Epithelial cell of esophagus (primary cell): ENCODE measurements around the gene RNF130.
"Not testable (repeated sequence)": the region's sequence is repeated elsewhere in the genome, so short reads cannot be mapped to it uniquely, and the experiment has no call there.

ENCODE experiments used
- DNase-seq: peaks from one replicate; pipeline ENCODE4 v3.0.0; 2010; ENCODE audit warnings: low read depth
- H3K4me3 ChIP-seq: 2 replicates; pipeline ENCODE4 v1.5.1; 2011; ENCODE audit warnings: mild to moderate bottlenecking, low read length, control low read depth
- TF ChIP-seq, protein P1 (sequence below): IDR thresholded peaks from 2 replicates; pipeline ENCODE4 v1.5.1; 2011; ENCODE audit warnings: low read depth, mild to moderate bottlenecking, low read length, control low read depth, inconsistent platforms; ENCODE audit not compliant: insufficient read depth; ENCODE audit errors: missing control alignments

RNF130 gene

DNA sequence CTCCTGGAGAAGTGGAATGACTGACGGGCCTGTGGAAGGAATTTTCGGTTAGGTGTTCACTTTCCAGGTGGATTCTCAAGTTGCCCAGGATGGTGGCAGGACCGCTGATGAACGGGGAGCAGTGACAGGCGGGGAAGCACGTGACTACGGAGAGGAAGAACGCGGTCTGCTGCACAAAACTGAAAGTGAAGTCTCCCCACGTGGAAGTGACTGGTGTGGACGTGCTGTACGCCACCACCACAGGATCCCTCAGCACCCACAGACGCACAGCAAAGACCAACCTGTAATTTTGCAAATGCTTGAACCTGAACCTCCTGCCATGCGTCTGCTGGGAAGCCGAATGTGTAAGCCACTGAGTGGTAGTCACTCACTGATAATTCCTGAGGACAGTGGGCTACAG lies 51.4 kb downstream of the RNF130 start:
- DNase-seq: no peak
- H3K4me3 ChIP-seq: no peak overlapping the region
- TF ChIP-seq, protein P1, sequence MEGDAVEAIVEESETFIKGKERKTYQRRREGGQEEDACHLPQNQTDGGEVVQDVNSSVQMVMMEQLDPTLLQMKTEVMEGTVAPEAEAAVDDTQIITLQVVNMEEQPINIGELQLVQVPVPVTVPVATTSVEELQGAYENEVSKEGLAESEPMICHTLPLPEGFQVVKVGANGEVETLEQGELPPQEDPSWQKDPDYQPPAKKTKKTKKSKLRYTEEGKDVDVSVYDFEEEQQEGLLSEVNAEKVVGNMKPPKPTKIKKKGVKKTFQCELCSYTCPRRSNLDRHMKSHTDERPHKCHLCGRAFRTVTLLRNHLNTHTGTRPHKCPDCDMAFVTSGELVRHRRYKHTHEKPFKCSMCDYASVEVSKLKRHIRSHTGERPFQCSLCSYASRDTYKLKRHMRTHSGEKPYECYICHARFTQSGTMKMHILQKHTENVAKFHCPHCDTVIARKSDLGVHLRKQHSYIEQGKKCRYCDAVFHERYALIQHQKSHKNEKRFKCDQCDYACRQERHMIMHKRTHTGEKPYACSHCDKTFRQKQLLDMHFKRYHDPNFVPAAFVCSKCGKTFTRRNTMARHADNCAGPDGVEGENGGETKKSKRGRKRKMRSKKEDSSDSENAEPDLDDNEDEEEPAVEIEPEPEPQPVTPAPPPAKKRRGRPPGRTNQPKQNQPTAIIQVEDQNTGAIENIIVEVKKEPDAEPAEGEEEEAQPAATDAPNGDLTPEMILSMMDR: no peak

DNA sequence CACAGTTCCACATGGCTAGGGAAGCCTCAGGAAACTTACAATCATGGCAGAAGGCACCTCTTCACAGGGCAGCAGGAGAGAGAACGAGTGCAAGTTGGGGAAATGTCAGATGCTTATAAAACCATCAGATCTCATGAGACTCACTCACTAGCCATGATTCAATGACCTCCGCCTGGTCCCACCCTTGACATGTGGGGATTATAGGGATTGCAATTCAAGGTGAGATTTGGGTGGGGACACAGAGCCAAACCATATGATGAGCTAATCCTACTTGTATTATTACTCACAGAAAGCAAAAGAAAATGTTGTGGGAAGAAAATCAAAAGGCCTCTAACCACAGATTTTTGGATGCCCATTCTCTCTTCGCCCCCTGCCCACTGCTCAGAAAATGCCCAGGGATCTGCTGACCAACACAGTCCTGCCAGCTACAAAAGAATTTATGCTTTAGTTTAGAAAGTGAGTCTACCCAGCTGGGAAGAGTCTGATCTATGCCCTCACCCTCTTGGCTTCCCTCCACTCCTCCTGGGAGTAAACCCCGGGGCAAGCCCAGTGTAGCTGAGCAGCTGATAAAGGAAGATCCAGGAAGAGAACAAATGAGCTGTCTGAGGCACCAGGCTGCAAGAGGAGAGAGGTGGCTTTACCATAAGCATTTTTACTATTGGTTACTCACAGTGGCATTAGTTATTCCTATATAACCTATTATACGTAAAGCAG lies 53.1 kb downstream of the RNF130 start:
- peak; percentile 35 for DNase-seq
- TF ChIP-seq, protein P1: no peak
- H3K4me3 ChIP-seq: no peak overlapping the region

DNA sequence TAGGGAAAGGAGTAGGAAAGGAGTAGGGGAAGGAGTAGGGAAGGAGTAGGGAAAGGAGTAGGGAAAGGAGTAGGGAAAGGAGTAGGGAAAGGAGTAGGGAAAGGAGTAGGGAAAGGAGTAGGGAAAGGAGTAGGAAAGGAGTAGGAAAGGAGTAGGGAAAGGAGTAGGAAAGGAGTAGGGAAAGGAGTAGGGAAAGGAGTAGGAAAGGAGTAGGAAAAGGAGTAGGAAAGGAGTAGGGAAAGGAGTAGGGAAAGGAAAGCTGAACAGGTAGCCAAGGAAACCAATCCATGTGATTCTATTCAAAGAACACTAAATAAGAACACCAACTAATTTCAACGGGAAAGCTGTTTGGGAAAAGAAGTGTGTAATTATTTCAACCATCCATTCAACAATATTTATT lies 56.0 kb downstream of the RNF130 start:
- not testable (repeated sequence) for DNase-seq, H3K4me3 ChIP-seq

DNA sequence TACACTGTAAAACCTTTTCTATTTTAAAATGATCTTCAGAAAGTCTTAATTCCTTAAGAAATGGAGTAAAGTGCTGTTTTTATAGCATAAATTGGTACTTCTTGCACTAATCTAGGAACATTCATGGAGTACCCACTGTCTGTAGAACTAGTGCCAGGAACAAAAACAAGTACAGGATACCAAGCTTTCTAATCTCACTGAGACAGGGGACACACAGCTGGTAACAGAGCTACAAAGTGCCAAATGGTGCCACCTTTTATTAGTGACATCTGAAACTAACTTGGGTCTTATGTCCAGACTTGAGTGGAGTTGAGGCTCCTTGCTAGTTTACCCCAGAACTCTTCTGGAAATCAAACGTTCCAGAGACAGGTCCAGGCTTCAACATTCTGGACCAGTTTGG lies 57.9 kb downstream of the RNF130 start:
- TF ChIP-seq, protein P1: no peak
- no peak for DNase-seq
- H3K4me3 ChIP-seq: no peak overlapping the region

DNA sequence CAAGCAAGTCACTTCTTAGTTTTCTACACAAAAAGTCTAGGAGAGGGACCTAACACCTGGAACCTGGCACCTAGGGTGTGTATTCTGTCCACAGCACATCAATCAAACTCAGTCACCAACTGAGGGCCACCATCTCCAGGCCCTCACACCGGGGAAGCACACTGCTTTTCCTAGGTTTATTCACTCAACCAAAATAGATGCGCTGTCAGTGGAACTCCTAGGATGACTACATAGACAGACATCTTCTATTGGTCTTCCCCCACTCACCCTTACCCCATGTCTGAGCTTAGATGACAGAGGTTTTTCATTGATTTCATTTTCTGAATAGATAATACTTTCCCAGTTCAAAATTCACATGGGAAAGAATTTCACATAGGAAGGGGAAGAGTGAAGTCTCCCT lies 59.2 kb downstream of the RNF130 start:
- DNase-seq: no peak
- TF ChIP-seq, protein P1: no peak
- no peak overlapping the region for H3K4me3 ChIP-seq

DNA sequence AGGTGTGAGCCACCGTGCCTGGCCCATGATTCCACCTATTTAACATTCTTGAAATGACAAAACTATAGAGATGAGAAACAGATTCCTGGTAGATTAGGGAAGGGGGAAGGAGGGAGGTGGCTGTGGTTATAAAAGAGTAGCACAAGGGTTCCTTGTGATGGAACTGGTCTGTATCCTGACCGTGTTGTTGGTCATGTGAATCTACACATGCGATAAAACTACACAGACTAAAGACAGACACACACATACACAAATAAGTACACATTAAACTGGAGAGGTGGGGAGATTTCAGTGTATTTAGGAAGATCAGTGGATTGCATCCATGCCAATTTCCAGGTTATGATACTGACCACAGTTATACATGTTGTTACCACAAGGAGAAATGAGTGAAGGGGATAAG lies 60.9 kb downstream of the RNF130 start:
- DNase-seq: no peak
- TF ChIP-seq, protein P1: no peak
- no peak overlapping the region for H3K4me3 ChIP-seq

- TF ChIP-seq, protein P1: no peak
- no peak overlapping the region for H3K4me3 ChIP-seq
- DNase-seq: no peak
These were observed 62.0 kb downstream of the RNF130 start for GRCh38 chr5:180009581-180009980.
